ENCODE data around the gene PRCC. TPM values are rescaled to one million over a fixed set of nuclear protein-coding genes. Genes with fewer than 3 reads are reported as not detected.

Gene PRCC
- total RNA-seq, 1 experiment from 2014 or later = 80.4 TPM

- CTCF ChIA-PET = interaction anchor here (0.6 to 1.3 kb wide), 4 partner anchors 12 to 97 kb away, joined by 3 read pairs; no protein-coding TSS in a partner anchor
- H3K27me3 Mint-ChIP-seq (ENCODE audit: unreplicated experiment) = no peaks in the 10 kb centered on the region
- no peak for DNase-seq
- H3K4me3 Mint-ChIP-seq (ENCODE audit: low read depth, unreplicated experiment) = no peak overlapping the region
- no peaks in the 10 kb centered on the region for H3K9me3 Mint-ChIP-seq (ENCODE audit: low read depth, unreplicated experiment)
- intact Hi-C loops (cut with micrococcal nuclease; ENCODE audit: unreplicated experiment) = no loop called here
- H3K36me3 Mint-ChIP-seq (ENCODE audit: insufficient read depth, unreplicated experiment) = peaks cover 80% of the 10 kb centered on the region
- peak overlapping the region; percentile 5 for H3K27ac Mint-ChIP-seq (ENCODE audit: unreplicated experiment)
- H3K4me1 Mint-ChIP-seq (ENCODE audit: low read depth, unreplicated experiment) = no peaks in the 10 kb centered on the region
- TF ChIP-seq CTCF (IDR thresholded peaks at IDR 0.05; ENCODE audit: unreplicated experiment) = no peak
- BruUV-seq (replicated peaks) = no TSS peak
Observed at GRCh38 chr1:156795787-156796186, 28.5 kb downstream of the PRCC start.

GRCh38 chr1:156796340-156797097 is 29.2 kb downstream of the PRCC start:
- H3K36me3 Mint-ChIP-seq (ENCODE audit: insufficient read depth, unreplicated experiment) = peaks cover 79% of the 10 kb centered on the region
- intact Hi-C loops (cut with micrococcal nuclease; ENCODE audit: unreplicated experiment) = loop anchor here (1.0 kb wide), 2 partner anchors 64 to 94 kb away; partner anchors contain the start of gene NTRK1

GRCh38 chr1:156797212-156797871 is 30.0 kb downstream of the PRCC start:
- no TSS peak for BruUV-seq (replicated peaks)
- H3K27me3 Mint-ChIP-seq (ENCODE audit: unreplicated experiment) = no peaks in the 10 kb centered on the region
- intact Hi-C loops (cut with micrococcal nuclease; ENCODE audit: unreplicated experiment) = loop anchor here (1.0 kb wide), 2 partner anchors 63 to 93 kb away; partner anchors contain the start of gene NTRK1
- peaks cover 73% of the 10 kb centered on the region for H3K36me3 Mint-ChIP-seq (ENCODE audit: insufficient read depth, unreplicated experiment)
- TF ChIP-seq CTCF (IDR thresholded peaks at IDR 0.05; ENCODE audit: unreplicated experiment) = peak; percentile 81
- H3K4me1 Mint-ChIP-seq (ENCODE audit: low read depth, unreplicated experiment) = no peaks in the 10 kb centered on the region
- CTCF ChIA-PET = interaction anchor here (1.3 kb wide), 1 partner anchor 71 kb away, joined by 3 read pairs; no protein-coding TSS in a partner anchor
- DNase-seq = peak; percentile 69
- no peak overlapping the region for H3K4me3 Mint-ChIP-seq (ENCODE audit: low read depth, unreplicated experiment)
- no peaks in the 10 kb centered on the region for H3K9me3 Mint-ChIP-seq (ENCODE audit: low read depth, unreplicated experiment)
- H3K27ac Mint-ChIP-seq (ENCODE audit: unreplicated experiment) = no peak overlapping the region

More at GRCh38 chr1:156796340-156797097, 29.2 kb downstream of the PRCC start:
- Mint-ChIP-seq H3K9me3 (ENCODE audit: low read depth, unreplicated experiment) (no peaks in the 10 kb centered on the region), H3K27ac (ENCODE audit: unreplicated experiment) (peak overlapping the region; percentile 5), H3K4me3 (ENCODE audit: low read depth, unreplicated experiment) (no peak overlapping the region), H3K4me1 (ENCODE audit: low read depth, unreplicated experiment) (no peaks in the 10 kb centered on the region), H3K27me3 (ENCODE audit: unreplicated experiment) (no peaks in the 10 kb centered on the region)
- no peak for DNase-seq
- BruUV-seq (replicated peaks) = no TSS peak
- CTCF ChIA-PET = interaction anchor here (0.6 to 1.3 kb wide), 3 partner anchors 12 to 96 kb away, joined by 3 read pairs; no protein-coding TSS in a partner anchor
- TF ChIP-seq CTCF (IDR thresholded peaks at IDR 0.05; ENCODE audit: unreplicated experiment) = no peak

- DNase-seq = no peak
- TF ChIP-seq CTCF (IDR thresholded peaks at IDR 0.05; ENCODE audit: unreplicated experiment) = no peak
- Mint-ChIP-seq H3K27ac (ENCODE audit: unreplicated experiment) (peak overlapping the region; percentile 26), H3K9me3 (ENCODE audit: low read depth, unreplicated experiment) (no peaks in the 10 kb centered on the region), H3K36me3 (ENCODE audit: insufficient read depth, unreplicated experiment) (peaks cover 42% of the 10 kb centered on the region), H3K4me3 (ENCODE audit: low read depth, unreplicated experiment) (no peak overlapping the region), H3K27me3 (ENCODE audit: unreplicated experiment) (no peaks in the 10 kb centered on the region), H3K4me1 (ENCODE audit: low read depth, unreplicated experiment) (no peaks in the 10 kb centered on the region)
- CTCF ChIA-PET = interaction anchor here (1.3 kb wide), 1 partner anchor 37 kb away, joined by 6 read pairs; no protein-coding TSS in a partner anchor
- intact Hi-C loops (cut with micrococcal nuclease; ENCODE audit: unreplicated experiment) = no loop called here
- BruUV-seq (replicated peaks) = no TSS peak
Observed at GRCh38 chr1:156801409-156802121, 34.2 kb downstream of the PRCC start.
